Sigmoid colon (tissue), 3 donors: ENCODE results near the gene CNTFR.

ENCODE experiments used
- CTCF ChIP-seq, 4 experiments: fragments of 450-650 bp in 3 of 4; fragments of 200-600 bp in 1 of 4; IDR thresholded peaks; one replicate each; pipeline ENCODE4 v1.5.1; 2016 to 2019; ENCODE audit warnings: antibody characterized with exemption in 4 of 4, mild to moderate bottlenecking in 3 of 4, moderate library complexity in 2 of 4
- POLR2A ChIP-seq, 2 donors: fragments of 450-650 bp; IDR thresholded peaks; one replicate each; pipeline ENCODE4 v1.6.1; 2016; ENCODE audit warnings: antibody characterized with exemption in 2 of 2, mild to moderate bottlenecking in 2 of 2, moderate library complexity in 2 of 2

GRCh38 chr9:34634551-34635248 is 45.2 kb upstream of the CNTFR start:
- no peak for TF ChIP-seq CTCF (IDR thresholded peaks at IDR 0.05)
- TF ChIP-seq POLR2A (IDR thresholded peaks at IDR 0.05) = no peak
